Tibial nerve (tissue), 4 donors: Measurements from ENCODE around the gene NXF1. TPM values are rescaled to one million over a fixed set of nuclear protein-coding genes. Genes with fewer than 3 reads are reported as not detected.

ENCODE experiments used
- DNase-seq, 2 donors: peaks; one replicate each; pipeline ENCODE4 v3.0.0-alpha.2; 2019; ENCODE audit warnings: low spot score in 2 of 2
- H3K27ac ChIP-seq, 4 donors: fragments of 200-600 bp; sonication (generic) in 3 of 4; one replicate each; pipeline ENCODE4 v1.5.1; 2017 to 2019; ENCODE audit warnings: mild to moderate bottlenecking in 1 of 4
- H3K27me3 ChIP-seq, 2 donors: fragments of 200-600 bp; sonication (generic) in 1 of 2; one replicate each; pipeline versions ENCODE4 v1.5.1 to v1.6.0; 2017 to 2019
- H3K36me3 ChIP-seq, 3 donors: fragments of 200-600 bp; sonication (generic); one replicate each; pipeline ENCODE4 v1.5.1; 2018 to 2019
- H3K4me1 ChIP-seq, 4 donors: fragments of 200-600 bp; sonication (generic) in 3 of 4; one replicate each; pipeline ENCODE4 v1.5.1; 2017 to 2019
- H3K4me3 ChIP-seq, 4 donors: fragments of 200-600 bp; sonication (generic) in 3 of 4; one replicate each; pipeline ENCODE4 v1.5.1; 2017 to 2019; ENCODE audit warnings: mild to moderate bottlenecking in 1 of 4, moderate library complexity in 1 of 4
- H3K9me3 ChIP-seq, 4 donors: fragments of 200-600 bp; sonication (generic) in 3 of 4; one replicate each; pipeline ENCODE4 v1.5.1; 2017 to 2019
- EP300 ChIP-seq, 2 donors: sonication (generic); formaldehyde crosslinking; IDR thresholded peaks; one replicate each; pipeline ENCODE4 v1.6.1; 2017; ENCODE audit warnings: antibody characterized with exemption in 2 of 2, mild to moderate bottlenecking in 1 of 2
- POLR2A ChIP-seq, 2 donors: fragments of 450-650 bp; IDR thresholded peaks; one replicate each; pipeline ENCODE4 v1.6.1; 2017; ENCODE audit warnings: antibody characterized with exemption in 2 of 2, mild to moderate bottlenecking in 2 of 2, moderate library complexity in 2 of 2
- WGBS, 2 donors: methylation state at CpG; one replicate each; pipeline ENCODE4 v1.1.5; 2018; 5-methylcytosine and 5-hydroxymethylcytosine counted together
- total RNA-seq, 4 donors: library from RNA; depleted of rRNA; stranded (reverse); fragments of >200 nt; gene quantifications; one replicate each; pipeline ENCODE4 v1.1.0, GENCODE V29; 2016
- TF ChIP-seq, protein P1 (sequence below), 5 experiments: fragments of 200-600 bp in 3 of 5; fragments of 450-650 bp in 2 of 5; sonication (generic) in 3 of 5; IDR thresholded peaks; one replicate each; pipeline ENCODE4 v1.5.1; 2016 to 2019; ENCODE audit warnings: antibody characterized with exemption in 5 of 5, mild to moderate bottlenecking in 3 of 5, moderate library complexity in 2 of 5

Gene NXF1
- total RNA-seq, 4 donors from 2014 or later: 51.3 to 94.4 (median 67.0) TPM

GRCh38 chr11:62782753-62783152, 22.5 kb downstream of the NXF1 start:
- Histone ChIP-seq H3K36me3 (peaks cover 0 to 47% (median 0%) of the 10 kb centered on the region in 3 donors), H3K27ac (no peak overlapping the region), H3K4me1 (peaks cover 6 to 17% (median 10%) of the 10 kb centered on the region in 4 donors), H3K4me3 (no peak overlapping the region), H3K27me3 (no peaks in the 10 kb centered on the region), H3K9me3 (no peaks in the 10 kb centered on the region)
- 90 to 94% methylated on average over 7 of the region's 7 CpGs for WGBS, 2 donors
- no peak for DNase-seq
- TF ChIP-seq, protein P1, sequence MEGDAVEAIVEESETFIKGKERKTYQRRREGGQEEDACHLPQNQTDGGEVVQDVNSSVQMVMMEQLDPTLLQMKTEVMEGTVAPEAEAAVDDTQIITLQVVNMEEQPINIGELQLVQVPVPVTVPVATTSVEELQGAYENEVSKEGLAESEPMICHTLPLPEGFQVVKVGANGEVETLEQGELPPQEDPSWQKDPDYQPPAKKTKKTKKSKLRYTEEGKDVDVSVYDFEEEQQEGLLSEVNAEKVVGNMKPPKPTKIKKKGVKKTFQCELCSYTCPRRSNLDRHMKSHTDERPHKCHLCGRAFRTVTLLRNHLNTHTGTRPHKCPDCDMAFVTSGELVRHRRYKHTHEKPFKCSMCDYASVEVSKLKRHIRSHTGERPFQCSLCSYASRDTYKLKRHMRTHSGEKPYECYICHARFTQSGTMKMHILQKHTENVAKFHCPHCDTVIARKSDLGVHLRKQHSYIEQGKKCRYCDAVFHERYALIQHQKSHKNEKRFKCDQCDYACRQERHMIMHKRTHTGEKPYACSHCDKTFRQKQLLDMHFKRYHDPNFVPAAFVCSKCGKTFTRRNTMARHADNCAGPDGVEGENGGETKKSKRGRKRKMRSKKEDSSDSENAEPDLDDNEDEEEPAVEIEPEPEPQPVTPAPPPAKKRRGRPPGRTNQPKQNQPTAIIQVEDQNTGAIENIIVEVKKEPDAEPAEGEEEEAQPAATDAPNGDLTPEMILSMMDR (IDR thresholded peaks at IDR 0.05): no peak

DNA sequence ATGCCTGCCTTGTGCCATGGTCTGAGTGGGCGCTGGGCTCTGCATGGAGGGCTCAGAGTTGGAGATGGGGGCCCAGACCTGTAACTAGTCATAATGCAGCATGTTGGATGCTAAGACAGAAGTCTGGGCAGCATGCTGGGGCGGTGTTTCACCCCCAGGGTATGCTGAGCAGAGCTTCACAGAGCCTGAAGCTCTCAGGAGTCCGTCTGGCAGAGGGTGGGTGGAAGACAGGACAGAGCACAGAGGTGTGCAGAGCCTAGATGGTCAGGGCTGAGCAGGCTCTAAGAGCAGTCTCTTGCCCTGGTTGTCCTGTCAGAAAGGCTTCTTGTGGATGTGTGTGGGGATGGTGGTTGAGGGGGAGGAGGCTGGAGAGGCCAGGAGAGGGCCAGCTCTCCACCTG, 26.8 kb downstream of the NXF1 start:
- 94 to 100% methylated on average over 2 to 3 of the region's 3 CpGs for WGBS, 2 donors
- Histone ChIP-seq H3K9me3 (no peaks in the 10 kb centered on the region), H3K36me3 (peaks cover 0 to 72% (median 0%) of the 10 kb centered on the region in 3 donors), H3K4me1 (no peaks in the 10 kb centered on the region), H3K4me3 (no peak overlapping the region), H3K27ac (no peak overlapping the region), H3K27me3 (no peaks in the 10 kb centered on the region)
- TF ChIP-seq POLR2A (IDR thresholded peaks at IDR 0.05) (no peak), EP300 (IDR thresholded peaks at IDR 0.05) (no peak)
- TF ChIP-seq, protein P1 (IDR thresholded peaks at IDR 0.05): no peak
- no peak for DNase-seq

- 61 to 71% methylated on average over 2 of the region's 2 CpGs for WGBS, 2 donors
- Histone ChIP-seq H3K27me3 (no peaks in the 10 kb centered on the region), H3K4me3 (no peak overlapping the region), H3K36me3 (peaks cover 0 to 65% (median 0%) of the 10 kb centered on the region in 3 donors), H3K27ac (no peak overlapping the region), H3K4me1 (peaks cover 0 to 2% (median 0%) of the 10 kb centered on the region in 4 donors), H3K9me3 (no peaks in the 10 kb centered on the region)
- TF ChIP-seq, protein P1 (IDR thresholded peaks at IDR 0.05): no peak
- TF ChIP-seq EP300 (IDR thresholded peaks at IDR 0.05): no peak
- no peak for TF ChIP-seq POLR2A (IDR thresholded peaks at IDR 0.05)
- no peak for DNase-seq
Measured at GRCh38 chr11:62777389-62777788, 27.9 kb downstream of the NXF1 start.

DNA sequence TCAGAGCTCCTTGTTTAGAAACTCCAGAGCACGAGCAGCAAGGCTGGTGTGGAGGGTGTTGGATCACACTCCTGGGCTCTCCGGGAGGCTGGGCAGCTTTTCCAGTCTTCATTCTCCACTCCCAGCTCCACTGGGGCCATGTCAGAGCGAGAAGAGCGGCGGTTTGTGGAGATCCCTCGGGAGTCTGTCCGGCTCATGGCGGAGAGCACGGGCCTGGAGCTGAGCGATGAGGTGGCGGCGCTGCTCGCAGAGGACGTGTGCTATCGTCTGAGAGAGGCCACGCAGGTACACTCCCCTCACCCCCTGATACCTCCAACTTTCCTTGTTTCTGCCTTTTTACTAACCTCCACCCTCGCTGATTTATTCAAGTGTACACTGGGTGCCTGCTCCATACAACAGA, 29.6 kb downstream of the NXF1 start:
- Histone ChIP-seq H3K36me3 (peaks cover 0 to 55% (median 0%) of the 10 kb centered on the region in 3 donors), H3K4me3 (no peak overlapping the region), H3K27me3 (no peaks in the 10 kb centered on the region), H3K9me3 (no peaks in the 10 kb centered on the region), H3K4me1 (peaks cover 0 to 11% (median 6%) of the 10 kb centered on the region in 4 donors), H3K27ac (no peak overlapping the region)
- TF ChIP-seq POLR2A (IDR thresholded peaks at IDR 0.05) (no peak), EP300 (IDR thresholded peaks at IDR 0.05) (no peak)
- no peak for DNase-seq
- whole genome bisulfite sequencing, 2 donors: 85 to 90% methylated on average over 17 of the region's 17 CpGs

DNA sequence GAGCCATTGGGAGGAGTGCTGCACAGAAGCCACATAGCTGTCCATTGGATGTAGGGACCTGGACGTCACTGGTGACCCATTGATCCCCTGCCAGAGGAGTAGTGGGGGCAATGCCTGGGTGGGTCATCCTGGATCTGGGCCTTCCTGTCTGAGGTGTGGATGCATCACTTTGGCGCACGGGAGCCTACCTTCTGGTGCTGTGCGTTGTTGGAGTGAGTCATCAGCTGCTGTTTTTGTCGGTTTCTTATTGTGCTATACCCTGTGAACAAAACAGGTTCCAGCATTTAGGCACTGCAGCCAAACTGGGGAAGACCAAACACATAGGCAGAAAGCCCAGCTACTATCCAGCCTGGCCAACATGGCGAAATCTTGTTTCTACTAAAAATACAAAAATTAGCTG, 30.8 kb downstream of the NXF1 start:
- H3K27ac ChIP-seq: no peak overlapping the region
- TF ChIP-seq, protein P1 (IDR thresholded peaks at IDR 0.05): no peak
- TF ChIP-seq POLR2A (IDR thresholded peaks at IDR 0.05) (no peak), EP300 (IDR thresholded peaks at IDR 0.05) (no peak)
- WGBS, 2 donors: 92 to 96% methylated on average over 6 of the region's 6 CpGs
- peaks cover 0 to 45% (median 0%) of the 10 kb centered on the region in 3 donors for H3K36me3 ChIP-seq
- H3K4me3 ChIP-seq: no peak overlapping the region
- H3K9me3 ChIP-seq: no peaks in the 10 kb centered on the region
- no peaks in the 10 kb centered on the region for H3K27me3 ChIP-seq
- DNase-seq: no peak
- H3K4me1 ChIP-seq: peaks cover 0 to 23% (median 16%) of the 10 kb centered on the region in 4 donors
